Ectodermal cell (in vitro differentiated cells): Measurements from ENCODE around the gene SMARCAL1.

Experiments used
- H3K27ac ChIP-seq: 2 replicates; pipeline ENCODE4 v1.7.0; 2013; ENCODE audit warnings: mild to moderate bottlenecking, low read depth, low read length; ENCODE audit not compliant: insufficient read depth, poor library complexity, severe bottlenecking
- H3K27me3 ChIP-seq: 2 replicates; pipeline ENCODE4 v1.7.0; 2013; ENCODE audit warnings: mild to moderate bottlenecking, low read length; ENCODE audit not compliant: insufficient read depth, control insufficient read depth, poor library complexity, severe bottlenecking
- H3K36me3 ChIP-seq: one replicate; pipeline ENCODE4 v1.7.0; 2013; ENCODE audit warnings: low read length; ENCODE audit not compliant: control insufficient read depth, insufficient read depth
- H3K4me1 ChIP-seq: one replicate; pipeline ENCODE4 v1.7.0; 2013; ENCODE audit warnings: low read length; ENCODE audit not compliant: control insufficient read depth, insufficient read depth
- H3K4me3 ChIP-seq: 2 replicates; pipeline ENCODE4 v1.7.0; 2013; ENCODE audit warnings: low read depth, low read length, control low read depth; ENCODE audit not compliant: insufficient read depth
- H3K9me3 ChIP-seq: 2 replicates; pipeline ENCODE4 v1.7.0; 2013; ENCODE audit warnings: mild to moderate bottlenecking, low read length, moderate library complexity; ENCODE audit not compliant: control insufficient read depth
- WGBS, 2 experiments: methylation state at CpG; one replicate each; pipeline ENCODE4 v1.1.7; 2013; ENCODE audit warnings: missing lambda C conversion rate in 2 of 2; 5-methylcytosine and 5-hydroxymethylcytosine counted together

The SMARCAL1 gene

DNA sequence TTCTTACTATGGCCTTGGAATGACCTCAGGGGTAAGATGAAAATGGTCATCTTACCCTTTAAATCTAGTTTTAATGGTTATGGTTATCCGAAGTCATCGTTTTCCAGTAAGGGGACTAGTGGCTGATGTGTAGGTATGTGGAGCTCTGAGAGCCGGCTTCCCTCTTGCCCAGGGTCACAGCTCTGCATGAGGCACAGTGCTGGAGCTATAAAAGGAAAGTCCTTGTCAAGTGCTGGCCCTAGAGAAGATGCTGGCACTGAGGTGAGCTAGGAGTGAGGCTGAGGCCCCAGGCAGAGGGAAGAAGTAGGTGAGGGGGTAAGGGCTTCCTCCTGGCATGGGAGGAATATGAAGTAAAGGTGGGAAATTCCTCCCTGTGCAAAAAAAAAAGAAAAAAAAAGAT, 35.0 kb downstream of the SMARCAL1 start:
- Histone ChIP-seq H3K4me3 (no peak overlapping the region), H3K9me3 (no peaks in the 10 kb centered on the region), H3K4me1 (no peaks in the 10 kb centered on the region), H3K27me3 (no peaks in the 10 kb centered on the region), H3K27ac (no peak overlapping the region), H3K36me3 (peaks cover 26% of the 10 kb centered on the region)
- 94 to 98% methylated on average over 3 of the region's 3 CpGs for WGBS, 2 experiments

DNA sequence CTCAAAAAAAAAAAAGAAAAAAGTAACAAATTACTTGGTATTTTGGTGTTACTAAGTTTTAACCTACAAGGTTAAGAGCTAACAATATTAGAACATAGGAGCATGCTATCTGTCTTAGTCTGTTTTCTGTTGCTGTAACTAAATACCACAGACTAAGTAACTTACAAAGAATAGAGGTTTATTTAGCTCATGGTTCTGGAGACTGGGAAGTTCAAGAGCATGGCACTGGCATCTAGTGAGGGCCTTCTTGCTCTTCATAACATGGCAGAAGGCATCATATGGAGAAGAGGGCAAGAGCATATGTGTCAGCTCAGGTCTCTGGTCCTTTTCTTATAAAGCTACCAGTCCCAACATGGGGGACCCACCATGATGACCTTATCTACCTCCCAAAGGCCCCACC, 36.5 kb downstream of the SMARCAL1 start:
- no peak overlapping the region for H3K27ac ChIP-seq
- no peak overlapping the region for H3K4me3 ChIP-seq
- no peaks in the 10 kb centered on the region for H3K27me3 ChIP-seq
- H3K4me1 ChIP-seq: no peaks in the 10 kb centered on the region
- H3K36me3 ChIP-seq: peaks cover 37% of the 10 kb centered on the region
- no peaks in the 10 kb centered on the region for H3K9me3 ChIP-seq

DNA sequence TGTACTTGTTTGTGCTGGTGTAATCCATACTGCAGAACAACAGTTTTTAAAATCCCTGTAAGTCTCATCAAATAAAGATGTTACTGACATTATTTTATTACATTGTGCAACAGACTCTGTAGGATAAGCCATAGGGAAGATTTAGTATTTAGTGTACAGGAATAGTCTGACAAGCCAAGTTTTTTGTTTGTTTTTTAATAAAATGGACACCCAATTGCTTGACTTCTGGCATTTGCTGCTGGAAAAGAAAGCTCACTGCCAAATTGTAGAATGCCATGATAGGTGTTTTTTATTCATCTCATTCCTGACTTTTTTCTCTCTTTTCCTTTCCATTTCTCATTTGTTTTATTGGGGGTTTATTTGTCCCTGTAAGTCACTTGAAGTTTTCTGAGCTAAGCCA, 38.1 kb downstream of the SMARCAL1 start:
- no peaks in the 10 kb centered on the region for H3K9me3 ChIP-seq
- H3K36me3 ChIP-seq: peaks cover 48% of the 10 kb centered on the region
- no peak overlapping the region for H3K27ac ChIP-seq
- no peaks in the 10 kb centered on the region for H3K4me1 ChIP-seq
- no peak overlapping the region for H3K4me3 ChIP-seq
- H3K27me3 ChIP-seq: no peaks in the 10 kb centered on the region

DNA sequence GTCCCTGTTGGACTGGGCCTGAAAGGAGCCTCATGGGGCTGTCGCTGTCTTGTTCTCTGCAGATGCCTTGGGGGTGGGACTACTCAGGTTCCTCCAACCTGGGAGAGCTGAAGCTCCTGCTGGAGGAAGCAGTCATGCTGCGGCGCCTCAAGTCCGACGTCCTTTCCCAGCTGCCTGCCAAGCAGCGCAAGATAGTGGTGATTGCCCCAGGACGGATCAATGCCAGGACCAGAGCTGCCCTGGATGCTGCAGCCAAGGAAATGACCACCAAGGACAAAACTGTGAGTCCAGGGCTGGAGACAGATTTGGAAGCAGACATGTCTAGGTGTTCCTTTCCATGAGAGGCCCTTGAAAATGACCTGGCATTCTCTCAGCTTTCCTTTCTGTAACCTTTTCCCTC, 38.5 kb downstream of the SMARCAL1 start:
- WGBS, 2 experiments: 95 to 97% methylated on average over 7 of the region's 7 CpGs
- Histone ChIP-seq H3K27ac (no peak overlapping the region), H3K4me3 (no peak overlapping the region), H3K36me3 (peaks cover 48% of the 10 kb centered on the region), H3K9me3 (no peaks in the 10 kb centered on the region), H3K27me3 (no peaks in the 10 kb centered on the region), H3K4me1 (no peaks in the 10 kb centered on the region)

DNA sequence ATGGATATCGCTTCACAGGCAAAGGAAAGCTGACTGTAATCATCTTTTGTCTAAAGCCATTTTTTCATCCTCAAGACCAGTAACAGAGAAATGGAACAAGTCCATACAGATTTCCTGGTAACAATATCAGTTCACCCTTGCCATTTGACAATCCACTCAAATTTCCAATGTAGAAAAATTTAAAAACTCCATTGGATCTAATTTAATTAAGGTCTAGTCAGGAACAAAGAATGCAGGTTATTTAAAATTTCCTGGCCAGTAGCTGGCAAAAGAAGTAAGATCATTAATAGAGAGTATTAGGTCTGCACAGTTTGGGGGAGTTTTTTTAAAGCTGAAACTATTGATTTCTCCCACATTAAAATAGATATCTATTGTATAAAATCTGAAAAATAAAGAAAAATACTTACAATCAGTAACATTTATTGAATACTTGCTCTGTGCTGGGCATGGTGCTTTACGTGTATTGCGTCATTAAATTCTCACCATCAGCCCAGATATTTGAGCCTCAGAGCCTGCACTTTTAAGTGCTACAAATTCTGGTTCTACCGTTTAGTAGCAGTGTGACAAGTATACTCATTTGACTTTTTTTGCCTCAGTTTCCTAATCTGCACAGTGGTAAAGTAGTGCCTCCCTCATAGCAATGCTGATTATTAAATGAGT, 41.8 kb downstream of the SMARCAL1 start:
- Histone ChIP-seq H3K4me3 (no peak overlapping the region), H3K27me3 (no peaks in the 10 kb centered on the region), H3K9me3 (no peaks in the 10 kb centered on the region), H3K4me1 (no peaks in the 10 kb centered on the region), H3K36me3 (peaks cover 35% of the 10 kb centered on the region), H3K27ac (no peak overlapping the region)
- WGBS, 2 experiments: 97% methylated on average over 4 of the region's 4 CpGs

DNA sequence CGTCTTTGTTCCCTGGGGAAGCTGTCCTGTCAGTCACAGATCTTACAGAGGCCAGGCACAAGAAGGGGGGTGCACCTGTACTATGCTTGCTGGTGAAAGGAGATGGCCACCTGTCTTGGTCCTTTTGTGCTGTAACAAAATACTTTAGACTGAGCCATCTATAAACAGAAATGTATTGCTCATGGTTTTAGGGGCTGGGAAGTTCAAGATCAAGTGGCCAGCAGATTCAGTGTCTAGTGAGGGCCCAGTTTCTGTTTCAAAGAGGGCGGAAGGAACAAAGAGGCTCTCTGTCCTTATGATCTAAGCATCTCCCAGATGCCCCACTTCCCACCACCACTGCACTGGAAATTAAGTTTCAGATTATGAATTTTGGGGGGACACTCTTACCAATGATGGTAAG, 50.9 kb downstream of the SMARCAL1 start:
- Histone ChIP-seq H3K36me3 (no peaks in the 10 kb centered on the region), H3K9me3 (no peaks in the 10 kb centered on the region), H3K27ac (no peak overlapping the region), H3K4me1 (no peaks in the 10 kb centered on the region), H3K4me3 (no peak overlapping the region), H3K27me3 (no peaks in the 10 kb centered on the region)
- 86 to 96% methylated on average over 2 of the region's 2 CpGs for WGBS, 2 experiments

DNA sequence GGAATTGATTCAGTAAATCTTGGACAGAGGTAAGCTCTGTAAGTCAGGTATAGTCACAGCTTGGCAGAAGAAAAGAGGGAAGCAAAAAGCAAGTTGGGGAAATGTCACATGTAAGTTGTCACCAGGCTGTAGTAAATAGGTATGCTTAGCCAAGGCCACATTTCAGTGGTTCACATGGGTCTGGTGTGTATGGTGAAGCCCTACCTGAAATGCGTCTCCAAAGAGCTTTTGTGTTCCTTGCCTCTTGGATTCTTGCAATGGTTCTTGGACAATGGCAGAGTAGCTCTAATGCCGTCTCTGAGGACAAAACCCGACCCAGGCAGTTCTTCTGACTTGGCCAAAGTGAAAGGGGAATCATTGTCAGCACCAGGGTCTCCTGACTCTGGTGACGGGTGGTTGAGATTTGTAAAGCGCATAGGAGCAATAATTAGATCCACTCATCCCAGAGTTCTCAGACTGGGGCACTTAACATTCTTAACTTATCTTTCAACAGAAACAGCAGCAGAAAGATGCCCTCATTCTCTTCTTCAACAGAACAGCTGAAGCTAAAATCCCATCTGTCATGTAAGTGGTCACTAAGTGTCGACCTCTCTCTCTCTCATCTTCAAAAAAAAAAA, 51.9 kb downstream of the SMARCAL1 start:
- Histone ChIP-seq H3K4me3 (no peak overlapping the region), H3K4me1 (no peaks in the 10 kb centered on the region), H3K27me3 (no peaks in the 10 kb centered on the region), H3K27ac (no peak overlapping the region), H3K36me3 (no peaks in the 10 kb centered on the region), H3K9me3 (no peaks in the 10 kb centered on the region)
- WGBS, 2 experiments: 96 to 98% methylated on average over 6 of the region's 6 CpGs

DNA sequence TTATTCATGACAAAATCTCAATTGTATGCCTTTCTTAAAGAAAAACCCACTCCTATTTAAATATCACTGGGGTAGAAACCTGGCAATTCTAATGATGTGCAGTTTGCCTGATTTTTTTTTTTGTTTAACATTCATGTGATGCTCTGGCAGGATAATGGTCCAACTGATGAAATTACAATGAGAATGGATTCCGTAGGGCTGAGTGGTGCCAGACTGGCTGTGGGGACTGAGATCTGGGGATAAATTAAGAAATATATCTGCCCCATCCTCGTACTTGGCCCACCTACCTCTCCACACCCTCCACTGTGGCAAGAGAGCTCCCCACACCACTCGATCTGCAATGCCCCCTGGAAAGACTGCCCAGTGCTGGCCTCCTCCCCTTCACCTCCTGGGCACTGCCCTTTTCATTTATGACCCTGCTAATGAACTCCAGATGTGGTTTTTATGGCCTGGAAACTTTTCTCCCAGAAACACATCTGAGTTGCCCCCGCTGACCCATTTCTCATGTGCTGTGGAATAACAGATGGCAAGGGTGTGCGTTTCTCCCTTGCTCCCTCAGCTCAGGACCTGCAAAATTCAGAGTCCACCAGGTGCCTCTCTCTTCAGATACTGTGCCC, 53.4 kb downstream of the SMARCAL1 start:
- 85 to 89% methylated on average over 5 of the region's 5 CpGs for WGBS, 2 experiments
- H3K9me3 ChIP-seq: no peaks in the 10 kb centered on the region
- H3K27me3 ChIP-seq: no peaks in the 10 kb centered on the region
- no peak overlapping the region for H3K27ac ChIP-seq
- H3K4me1 ChIP-seq: no peaks in the 10 kb centered on the region
- no peak overlapping the region for H3K4me3 ChIP-seq
- H3K36me3 ChIP-seq: no peaks in the 10 kb centered on the region

DNA sequence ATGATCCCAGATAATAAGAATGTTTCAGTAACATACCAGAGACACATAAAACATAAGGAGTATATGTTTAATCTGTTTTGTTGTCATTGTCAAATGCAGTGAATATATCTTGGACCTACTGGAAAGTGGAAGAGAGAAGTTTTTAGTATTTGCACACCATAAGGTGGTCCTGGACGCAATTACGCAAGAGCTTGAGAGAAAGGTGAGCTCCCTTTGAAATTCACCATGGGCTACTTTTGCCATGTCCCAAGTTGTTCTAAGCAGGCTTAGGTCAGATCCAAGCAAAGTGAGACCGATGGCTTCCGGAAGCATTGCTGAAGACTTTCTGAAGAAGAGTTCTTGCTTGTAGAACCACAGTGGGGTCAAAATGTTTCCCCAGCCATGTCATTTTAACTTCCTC, 55.6 kb downstream of the SMARCAL1 start:
- Histone ChIP-seq H3K27ac (no peak overlapping the region), H3K27me3 (no peaks in the 10 kb centered on the region), H3K4me1 (no peaks in the 10 kb centered on the region), H3K36me3 (no peaks in the 10 kb centered on the region), H3K4me3 (no peak overlapping the region), H3K9me3 (no peaks in the 10 kb centered on the region)
- 94 to 97% methylated on average over 4 of the region's 4 CpGs for WGBS, 2 experiments

DNA sequence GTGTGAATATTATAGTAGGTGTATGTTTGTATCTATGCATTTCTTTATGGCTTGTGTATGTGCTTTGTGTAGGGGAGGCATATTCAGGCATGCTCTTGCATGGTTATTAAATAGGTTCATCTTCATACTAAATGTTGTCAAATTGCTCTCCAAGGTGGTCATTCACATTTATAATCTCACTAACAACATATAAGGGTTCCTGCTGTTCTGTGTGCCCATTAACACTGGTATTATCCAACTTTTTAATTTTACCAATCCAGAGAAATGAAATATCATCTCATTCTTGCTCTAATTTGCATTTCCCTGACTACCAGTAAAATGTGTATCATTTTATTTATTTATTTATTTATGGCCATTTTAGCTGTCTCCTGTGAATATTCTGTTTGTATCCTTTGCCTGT, 57.4 kb downstream of the SMARCAL1 start:
- no peaks in the 10 kb centered on the region for H3K36me3 ChIP-seq
- H3K9me3 ChIP-seq: no peaks in the 10 kb centered on the region
- H3K4me3 ChIP-seq: no peak overlapping the region
- no peak overlapping the region for H3K27ac ChIP-seq
- H3K27me3 ChIP-seq: no peaks in the 10 kb centered on the region
- H3K4me1 ChIP-seq: no peaks in the 10 kb centered on the region
